GM18526 (cell line): ENCODE data around the gene MEX3B.

Experiments
- POLR2A ChIP-seq: IDR thresholded peaks from 3 replicates; pipeline ENCODE4 v1.6.1; 2011; ENCODE audit not compliant: insufficient read length; ENCODE audit errors: extremely low read depth

The MEX3B gene

DNA sequence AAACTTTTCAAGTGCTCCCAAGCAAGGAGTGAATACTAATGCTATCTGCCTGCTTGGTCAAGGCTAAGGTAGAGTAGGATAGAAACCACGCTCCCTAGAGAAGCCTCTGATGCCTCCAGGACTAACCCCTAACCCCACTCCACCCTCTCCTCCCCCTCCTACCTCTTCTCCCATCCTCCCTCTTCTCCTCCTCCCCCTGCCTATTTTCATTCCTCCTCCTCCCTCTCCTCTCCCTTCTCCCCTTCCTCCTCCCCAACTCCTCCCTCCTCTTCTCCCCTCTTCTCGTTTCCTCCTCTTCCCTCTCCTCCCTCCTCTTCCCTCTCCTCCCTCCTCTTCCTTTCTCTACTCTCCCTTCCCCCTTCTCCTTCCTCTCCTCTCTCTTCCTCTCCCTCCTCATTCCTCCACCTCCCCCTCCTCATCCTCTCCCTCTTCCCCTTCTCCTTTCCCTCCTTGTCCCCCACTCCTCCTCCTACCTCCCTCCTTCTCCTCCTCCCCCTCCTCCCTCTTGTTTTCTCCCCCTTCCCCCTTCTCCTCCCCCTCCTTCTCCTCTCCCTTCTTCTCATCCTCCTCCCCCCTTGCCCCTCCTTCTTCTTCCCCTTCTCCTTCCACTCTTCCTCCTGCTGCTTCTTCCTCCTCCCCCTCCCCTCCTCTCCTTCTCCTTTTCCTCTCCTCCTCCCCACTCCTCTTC lies 12.8 kb upstream of the MEX3B start:
- no peak for TF ChIP-seq POLR2A

DNA sequence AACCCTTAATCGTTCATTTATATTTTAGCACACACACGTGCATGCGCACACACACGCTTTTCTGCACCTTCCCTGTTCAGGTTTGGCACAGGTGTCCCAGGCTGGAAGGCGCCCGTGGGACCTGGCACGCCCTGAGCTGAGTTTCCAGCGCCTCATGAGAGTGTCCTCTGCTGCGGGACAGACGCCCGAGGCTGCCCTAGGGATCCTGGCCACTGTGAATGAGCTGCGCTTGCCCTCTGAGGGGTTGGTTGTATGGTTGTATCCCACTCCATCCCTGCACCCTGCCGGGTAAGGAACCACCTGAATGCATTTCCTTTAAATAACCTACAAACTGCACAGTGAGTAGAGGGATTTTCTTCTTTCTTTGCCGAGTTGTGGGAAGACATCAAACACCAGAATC lies 12.2 kb upstream of the MEX3B start:
- TF ChIP-seq POLR2A, result no peak

DNA sequence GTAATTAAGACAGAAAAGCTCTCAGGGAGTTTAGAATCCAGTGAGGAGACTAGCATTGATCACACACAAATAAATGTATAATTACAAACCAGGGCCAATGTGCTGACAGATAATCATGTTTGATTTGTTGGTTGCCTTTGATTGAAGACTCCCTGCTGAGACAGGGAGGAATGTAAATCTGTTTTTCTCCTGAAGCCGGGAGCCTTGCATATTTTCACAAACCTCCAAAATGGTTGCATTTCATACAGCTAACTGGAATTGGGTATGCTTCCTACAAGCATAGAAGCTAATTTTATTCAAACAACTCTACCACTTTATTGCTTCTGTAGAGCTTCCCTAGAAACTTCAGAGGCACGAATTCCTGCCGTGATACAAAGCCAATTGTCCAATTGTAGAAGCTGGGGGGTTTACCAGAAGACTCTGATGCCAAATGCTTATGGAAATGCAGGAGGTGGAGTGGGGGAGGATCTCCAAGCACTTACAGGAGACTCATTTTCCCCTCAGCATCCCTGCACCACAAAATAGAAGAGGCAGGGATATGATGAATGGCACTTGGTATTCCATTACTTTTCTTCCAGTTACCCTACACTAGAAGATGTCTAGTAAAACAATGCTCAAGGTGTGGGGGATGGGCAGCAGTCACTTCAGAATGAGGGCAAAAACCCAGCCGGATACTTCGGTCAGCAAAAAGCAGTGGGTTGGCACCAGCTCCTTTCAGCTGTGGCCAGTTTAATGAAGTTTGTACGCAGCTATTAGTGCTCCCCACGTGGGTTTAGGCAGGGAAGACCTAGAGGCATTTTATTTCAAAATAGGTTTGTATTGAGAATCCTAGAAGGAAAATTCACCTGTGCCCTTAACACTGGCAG lies 11.4 kb upstream of the MEX3B start:
- TF ChIP-seq POLR2A, result no peak

DNA sequence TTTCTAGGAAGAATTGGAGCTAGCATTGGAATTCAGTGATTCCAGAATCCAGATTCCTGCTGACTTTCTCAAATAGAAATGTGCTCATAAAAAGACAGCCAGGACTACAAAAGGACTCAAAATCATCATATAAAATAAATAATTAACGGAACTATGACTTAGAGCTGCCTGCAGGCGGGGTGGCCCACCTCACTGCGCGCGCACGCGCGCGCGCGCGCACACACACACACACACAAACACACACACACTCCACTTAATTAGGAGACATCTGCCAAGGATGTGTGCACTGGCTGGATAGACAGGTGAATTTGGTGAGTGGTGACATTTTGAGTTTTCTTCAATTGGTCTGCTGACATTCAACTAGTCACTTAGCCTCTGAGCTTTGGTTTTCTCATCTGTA lies 6.9 kb upstream of the MEX3B start:
- TF ChIP-seq POLR2A, result no peak

DNA sequence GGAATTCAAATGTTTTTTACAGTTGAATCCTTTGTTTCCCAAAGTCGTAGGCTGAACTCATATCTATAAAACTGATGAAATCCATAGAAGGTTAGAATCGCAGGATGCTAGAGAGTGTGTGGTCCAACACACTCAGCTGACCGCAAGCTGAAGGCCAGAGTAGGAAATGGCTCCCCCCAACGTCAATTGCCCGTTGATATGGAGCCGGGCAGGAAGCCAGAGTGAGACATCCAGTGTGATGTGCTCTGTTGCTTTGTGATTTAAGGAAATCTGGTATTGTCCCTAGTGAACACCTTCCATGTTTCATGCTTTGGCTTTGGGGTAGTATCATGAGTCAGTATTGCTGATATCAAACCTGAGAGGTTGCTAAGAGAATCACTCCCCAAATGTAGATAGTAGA lies 5.8 kb upstream of the MEX3B start:
- TF ChIP-seq POLR2A, result no peak

DNA sequence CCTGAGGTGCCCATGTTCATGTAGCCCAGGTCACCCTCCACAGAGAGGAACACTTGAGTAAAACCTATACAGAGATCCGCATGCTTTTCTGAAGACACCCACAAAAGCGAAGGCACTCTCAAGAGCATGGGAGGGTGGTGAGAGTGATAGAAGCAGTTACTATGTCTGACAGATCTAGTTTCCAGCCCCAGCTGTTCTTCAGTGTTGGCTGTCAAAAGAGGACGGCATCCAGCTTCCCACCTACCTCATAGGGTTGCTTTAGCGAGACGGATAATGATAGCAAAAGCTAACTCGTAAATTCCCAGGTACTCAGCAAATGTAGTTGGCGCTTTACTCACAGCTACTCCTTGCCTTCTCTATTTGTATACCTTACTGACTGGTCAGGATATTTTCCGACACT lies 3.0 kb upstream of the MEX3B start:
- no peak for TF ChIP-seq POLR2A

DNA sequence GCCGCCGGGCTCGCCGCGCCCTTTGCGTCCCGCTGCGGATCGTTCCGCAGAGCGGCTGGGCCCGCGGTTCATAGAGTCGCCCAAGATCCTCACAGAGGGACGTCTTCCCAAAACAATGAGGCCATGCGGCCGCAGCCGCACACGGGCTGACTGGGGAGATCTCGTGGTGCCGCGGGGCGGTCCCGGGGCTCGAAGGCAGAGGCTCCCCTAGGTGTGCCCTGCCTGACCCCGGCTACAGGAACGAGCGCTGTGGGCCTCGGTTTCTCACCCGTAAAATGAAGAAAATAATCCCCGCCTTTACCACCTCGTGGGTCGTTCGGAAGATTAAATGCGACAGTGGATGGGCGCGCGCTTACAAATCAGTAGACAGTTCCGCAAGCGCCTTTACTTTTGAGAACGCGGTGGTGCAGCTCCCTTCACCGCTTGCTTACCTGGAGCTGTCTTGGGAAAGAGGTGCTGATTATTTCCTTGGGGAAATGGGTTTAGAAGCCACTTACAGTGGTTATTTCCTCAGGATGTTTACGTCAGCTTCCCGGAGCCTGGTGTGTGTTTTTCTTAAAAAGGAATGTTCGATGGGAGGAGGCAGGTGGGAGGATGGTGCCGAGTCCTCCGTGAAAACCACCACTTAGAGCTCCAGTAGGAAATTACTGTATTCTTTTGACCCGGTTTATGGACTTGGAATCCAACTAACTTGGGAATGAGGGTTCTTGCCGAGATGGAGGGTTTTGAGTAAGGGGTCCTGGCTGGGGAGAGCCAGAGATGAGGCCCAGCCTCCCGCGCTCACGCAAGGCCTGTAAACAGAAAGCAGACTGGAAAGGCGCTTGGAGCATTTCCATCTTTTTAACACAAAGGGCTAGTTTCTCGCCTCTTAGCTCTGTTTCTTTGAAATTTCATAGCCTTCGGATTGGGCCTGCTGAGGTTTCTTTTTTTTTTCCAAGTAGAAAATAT lies 1.9 kb upstream of the MEX3B start:
- no peak for TF ChIP-seq POLR2A

DNA sequence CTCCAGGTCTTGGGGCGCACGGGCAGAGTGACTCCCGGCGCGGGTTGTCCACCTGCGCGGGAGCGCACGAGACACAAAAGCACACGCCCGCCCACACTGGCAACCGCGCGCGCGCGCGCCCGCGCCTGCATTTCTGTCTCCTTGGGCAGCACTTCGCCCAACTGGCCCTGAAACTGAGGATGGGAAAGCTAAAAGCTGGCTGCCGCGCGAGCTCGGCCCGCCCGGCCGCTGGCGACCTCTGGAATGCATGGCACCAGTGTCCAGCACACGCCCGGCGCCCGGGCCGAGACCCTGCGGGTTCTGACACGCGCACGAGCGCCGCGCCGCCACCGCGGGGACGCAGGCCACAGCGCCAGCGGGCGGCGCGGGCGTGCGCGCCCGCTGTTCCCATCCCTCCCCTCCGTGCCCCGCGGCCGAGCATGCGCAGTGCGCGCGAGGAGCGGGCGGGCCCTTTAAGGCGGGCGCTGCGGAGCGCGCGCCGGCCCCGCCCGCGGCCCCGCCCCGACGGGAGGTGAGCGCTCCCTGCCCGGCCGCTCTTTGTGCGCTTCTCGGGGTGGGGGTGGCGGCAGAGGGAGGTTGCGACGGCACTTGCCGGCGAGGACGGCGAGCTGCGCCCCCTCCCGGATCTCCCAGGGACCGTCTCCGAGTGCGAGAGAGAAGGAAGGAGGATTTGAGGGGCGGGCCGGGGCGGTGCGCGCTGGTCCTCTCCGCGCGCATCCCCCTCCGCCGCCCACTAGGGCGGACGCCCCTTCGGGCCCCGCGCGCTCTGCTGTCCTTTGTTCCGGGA lies 1.0 kb upstream of the MEX3B start:
- TF ChIP-seq POLR2A, result no peak

DNA sequence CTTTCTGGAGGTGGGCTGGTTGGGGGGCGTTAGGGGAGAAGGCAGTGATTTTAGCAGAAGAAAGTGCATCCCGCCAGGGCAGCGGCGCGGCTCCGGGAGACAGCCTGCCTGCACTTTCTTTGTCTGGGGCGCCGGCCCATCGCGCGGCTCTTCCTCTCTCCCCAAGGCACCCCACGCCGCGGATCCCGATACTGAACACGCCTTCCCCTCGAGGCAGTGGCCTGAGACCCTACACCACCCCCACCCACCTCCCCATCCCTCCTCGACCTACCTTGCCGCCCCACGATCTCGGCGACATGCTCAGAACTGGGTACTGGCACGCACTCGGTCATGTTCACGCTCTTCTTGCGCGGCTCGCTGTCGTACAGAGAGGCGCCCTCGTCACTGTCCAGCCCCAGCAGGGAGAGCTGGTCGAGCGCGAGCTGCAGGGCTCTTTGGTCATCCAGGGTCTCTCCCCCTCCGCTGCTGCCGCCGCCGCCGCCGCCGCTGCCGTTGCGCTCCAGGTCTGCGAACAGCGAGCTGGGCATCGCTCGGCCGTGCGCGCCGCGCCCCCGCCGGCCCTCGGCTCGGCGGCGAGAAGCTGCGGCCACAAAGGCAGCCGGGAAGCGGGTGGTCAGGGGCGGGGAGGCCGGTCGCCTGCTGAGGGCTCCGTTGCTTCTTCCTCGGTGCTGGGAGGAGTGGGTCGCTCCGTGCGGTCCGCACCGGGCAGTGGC lies 483 bp downstream of the MEX3B start:
- no peak for TF ChIP-seq POLR2A

DNA sequence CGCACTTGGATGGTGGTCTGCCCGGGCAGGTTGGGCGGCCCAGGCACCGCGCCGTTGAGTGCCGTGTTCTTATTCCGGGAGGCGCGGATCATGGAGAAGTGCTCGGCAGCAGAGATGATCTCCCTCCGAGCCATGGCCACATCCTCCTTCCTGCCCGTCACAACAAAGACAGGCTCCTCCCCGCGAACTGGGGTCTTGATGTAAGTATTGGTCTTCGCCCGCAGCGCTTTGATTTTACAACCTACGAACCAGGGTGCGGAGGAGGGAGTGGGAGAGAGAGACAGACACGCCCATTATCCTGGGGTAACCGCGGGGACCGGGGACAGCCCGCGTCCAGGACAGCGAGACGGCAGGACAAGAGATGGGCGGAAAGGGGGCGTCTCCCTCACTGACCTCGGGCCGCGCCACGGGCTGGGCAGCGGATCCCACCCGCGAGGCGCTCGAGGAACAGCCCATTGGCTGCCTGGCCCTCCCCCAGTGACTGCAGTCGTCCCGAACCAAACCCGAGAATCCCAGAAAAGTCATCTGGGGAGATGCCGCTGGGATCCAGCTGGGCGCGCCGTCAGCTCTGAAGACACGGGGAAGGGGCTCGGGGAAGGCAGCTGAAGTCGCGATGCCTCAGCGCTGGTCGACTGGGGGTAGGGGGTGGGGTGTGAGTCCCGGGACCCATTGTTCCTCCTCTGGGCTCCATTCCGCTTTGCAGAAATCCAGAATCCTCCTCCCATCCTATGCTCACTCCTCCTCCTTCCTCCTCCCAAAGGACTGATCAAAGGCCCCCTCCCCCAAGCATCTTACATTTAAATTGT lies 1.2 kb downstream of the MEX3B start:
- TF ChIP-seq POLR2A, result no peak

DNA sequence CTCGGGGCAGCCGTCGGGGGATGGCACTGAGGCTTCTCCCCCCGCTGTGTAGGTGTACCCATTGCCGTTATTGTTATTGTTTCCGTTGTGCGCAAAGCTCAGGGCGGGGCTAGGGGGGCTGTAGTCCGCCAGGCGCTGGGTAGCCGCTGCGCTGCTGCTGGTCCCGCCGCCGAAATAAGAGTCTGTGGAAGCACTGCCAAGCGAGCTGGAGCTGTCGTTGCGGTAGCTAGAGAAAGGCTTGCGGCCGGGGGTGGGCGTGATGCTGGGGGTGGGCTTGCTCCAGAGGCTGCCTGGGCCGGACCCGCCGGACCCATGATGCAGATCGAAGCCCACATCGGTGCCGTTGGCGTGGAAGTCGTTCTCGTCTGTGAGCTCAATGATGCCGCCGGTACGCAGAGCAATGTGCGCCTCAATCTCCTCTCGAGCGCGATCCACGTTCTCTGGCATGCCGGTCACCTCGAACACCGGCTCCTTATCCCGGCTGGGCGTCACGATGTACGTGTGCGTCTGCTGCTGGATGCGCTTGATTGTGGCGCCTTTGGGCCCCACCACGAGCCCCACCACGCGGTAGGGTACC lies 1.9 kb downstream of the MEX3B start:
- no peak for TF ChIP-seq POLR2A

DNA sequence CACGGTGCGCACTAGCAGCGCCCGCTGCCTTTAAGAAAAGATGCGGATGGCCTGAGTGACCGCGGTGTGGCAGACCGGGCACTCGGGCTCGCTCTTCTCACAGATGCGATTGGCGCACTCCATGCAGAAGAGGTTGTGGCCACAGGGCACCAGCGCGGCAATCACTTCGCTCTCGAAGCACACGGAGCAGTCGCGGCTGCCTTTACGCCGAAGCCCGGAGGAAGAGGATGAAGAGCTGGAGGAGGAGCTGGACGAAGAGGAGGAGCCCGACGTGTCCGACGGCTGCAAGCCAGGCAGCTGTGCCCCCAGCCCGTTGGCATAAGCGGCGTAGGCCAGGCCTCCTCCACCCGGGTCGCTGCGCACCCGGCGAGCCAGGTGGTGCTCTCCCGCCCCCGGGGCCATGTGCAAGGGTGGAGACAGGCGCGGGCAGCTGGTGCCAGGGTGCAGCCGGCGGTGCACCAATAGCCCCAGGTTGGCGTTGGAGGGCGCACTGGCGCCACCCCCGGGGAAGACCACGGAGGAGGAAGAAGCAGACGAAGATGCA lies 2.6 kb downstream of the MEX3B start:
- TF ChIP-seq POLR2A, result no peak

DNA sequence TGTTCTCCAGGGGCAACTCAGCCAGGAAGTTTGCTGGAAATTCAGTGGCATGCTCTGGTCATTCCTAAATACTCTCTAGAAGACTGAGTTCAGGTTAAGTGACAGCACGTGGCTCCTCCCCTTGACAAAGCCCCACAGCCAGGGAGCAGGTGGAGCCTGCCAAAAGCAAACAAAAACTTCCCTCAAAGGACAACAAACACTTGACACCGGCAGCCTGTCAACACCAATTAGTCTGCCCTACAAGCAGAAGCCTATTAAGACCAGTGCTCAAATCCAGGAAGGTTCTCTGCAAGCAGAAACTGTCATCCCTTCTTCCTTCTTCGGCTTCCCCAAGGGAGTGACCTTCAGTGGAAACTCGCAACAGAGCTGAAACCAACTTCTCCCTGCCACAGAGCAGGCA lies 5.0 kb downstream of the MEX3B start:
- no peak for TF ChIP-seq POLR2A
